ENCODE results near the gene ANKRD18A.

DNA sequence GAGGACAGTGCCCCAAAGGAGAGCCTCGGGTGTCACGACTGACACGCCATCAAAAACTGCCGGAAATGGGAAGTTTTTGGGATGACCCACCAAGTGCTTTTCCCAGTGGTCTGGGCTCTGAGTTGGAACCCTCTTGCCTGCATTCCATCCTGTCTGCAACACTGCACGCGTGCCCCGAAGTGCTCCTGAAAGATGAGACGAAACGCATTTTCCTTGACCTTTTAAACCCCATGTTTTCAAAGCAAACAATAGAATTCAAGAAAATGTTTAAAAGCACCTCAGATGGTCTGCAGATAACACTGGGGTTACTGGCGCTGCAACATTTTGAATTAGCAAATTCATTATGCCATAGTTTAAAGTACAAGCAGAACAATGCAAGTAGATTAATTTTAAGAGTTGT, 92.9 kb downstream of the ANKRD18A start:
- no peak for TF ChIP-seq SUZ12 (IDR thresholded peaks at IDR 0.05; ENCODE audit: extremely low read depth, insufficient read depth, insufficient read length)
- no peak for TF ChIP-seq YY1 (IDR thresholded peaks at IDR 0.05; ENCODE audit: insufficient read depth, insufficient read length)

Data from NT2/D1 (cell line).